ENCODE results near the gene PLGRKT.

- no peak for TF ChIP-seq MXI1 (conservative IDR thresholded peaks at IDR 0.05; ENCODE audit: poor library complexity, severe bottlenecking)
- no peak for TF ChIP-seq CTCF (IDR thresholded peaks at IDR 0.05; ENCODE audit: poor library complexity, severe bottlenecking)
- TF ChIP-seq POLR2AphosphoS5 (IDR thresholded peaks at IDR 0.05), result no peak
- TF ChIP-seq EZH2 (IDR thresholded peaks at IDR 0.05; ENCODE audit: borderline replicate concordance, insufficient read depth, low read length, poor library complexity, severe bottlenecking), result no peak
- no peak for TF ChIP-seq TAF1 (IDR thresholded peaks at IDR 0.05; ENCODE audit: low read depth)
- TF ChIP-seq EP300 (conservative IDR thresholded peaks at IDR 0.05; ENCODE audit: poor library complexity, severe bottlenecking), result no peak
- TF ChIP-seq SMC3 (conservative IDR thresholded peaks at IDR 0.05; ENCODE audit: poor library complexity), result no peak
Measured at GRCh38 chr9:5352637-5353248, 85.0 kb downstream of the PLGRKT start.
